Psoas muscle (tissue), 8 donors: ENCODE results near the gene SRD5A3. TPM values are rescaled to one million over a fixed set of nuclear protein-coding genes. Genes with fewer than 3 reads are reported as not detected.

Source experiments
- ATAC-seq, 4 donors: fragments of 200-7000 bp; cut with Tn5 transposase; one replicate each; pipeline ENCODE4 v1.9.1; 2020; ENCODE audit warnings: moderate library complexity in 3 of 4, mild to moderate bottlenecking in 2 of 4
- DNase-seq, 2 donors: peaks; one replicate each; pipeline ENCODE4 v3.0.0-alpha.2; 2020
- H3K27ac ChIP-seq: fragments of 200-600 bp; one replicate; pipeline ENCODE4 v1.8.0; 2022
- H3K27me3 ChIP-seq, 3 donors: fragments of 200-600 bp in 1 of 3; one replicate each; pipeline versions ENCODE4 v1.6.1 to v1.8.0; 2013 to 2022; ENCODE audit warnings: low read length in 2 of 3, mild to moderate bottlenecking in 2 of 3, moderate library complexity in 1 of 3; ENCODE audit not compliant: insufficient read depth in 3 of 3
- H3K36me3 ChIP-seq, 2 donors: fragments of 200-600 bp in 1 of 2; one replicate each; pipeline versions ENCODE4 v1.6.1 to v1.8.0; 2013 to 2022; ENCODE audit warnings: low read depth in 1 of 2, mild to moderate bottlenecking in 1 of 2, moderate library complexity in 1 of 2; ENCODE audit not compliant: insufficient read depth in 1 of 2
- H3K4me1 ChIP-seq: fragments of 200-600 bp; one replicate; pipeline ENCODE4 v1.8.0; 2022
- H3K4me3 ChIP-seq: fragments of 200-600 bp; one replicate; pipeline ENCODE4 v1.8.0; 2022; ENCODE audit warnings: mild to moderate bottlenecking
- H3K9me3 ChIP-seq: fragments of 200-600 bp; one replicate; pipeline ENCODE4 v1.8.0; 2022
- CTCF ChIP-seq: fragments of 200-600 bp; IDR thresholded peaks from one replicate; pipeline ENCODE4 v1.8.0; 2022; ENCODE audit warnings: antibody characterized with exemption
- WGBS, 3 donors: extraction: QIAGEN DNeasy Blood & Tissue Kit; methylation state at CpG; one replicate each; pipeline versions ENCODE4 v1.1.6 to v1.1.7; 2013; 5-methylcytosine and 5-hydroxymethylcytosine counted together
- intact Hi-C, 2 donors: fragments of 100-400 bp; cut with DNase I; formaldehyde crosslinking; loops; one replicate each; pipeline versions ENCODE4 v1.11.0 to v1.14.2; 2022
- polyA plus RNA-seq, 3 donors: library from polyadenylated mRNA; stranded (reverse); fragments of 200-250 nt; gene quantifications; one replicate each; pipeline ENCODE4 v1.2.3, GENCODE V29; 2013
- total RNA-seq, 4 donors: library from RNA; stranded (reverse); fragmentation: NEBNext Ultra II Directional in 2 of 4; extraction: Animal tissue kit (Norgen Biotek cat#: 25700) in 2 of 4; gene quantifications; one replicate each; pipeline versions ENCODE4 v1.2.1 to v1.2.4, GENCODE V29; 2021 to 2023
- donor health status: healthy with polysubstance abuse.
- donor health status: DM: no; HTN: no; CAD: no; lungs with moderate emphysema.
- donor health status: Bipolar disorder and iron deficiency.
- donor health status: healthy.
- donor health status: DM: yes; HTN: yes; CAD: no.
- donor health status: DM: no; HTN: no; CAD: no.
- donor health status: DM: no; HTN: no; CAD: no.
- donor health status: DM: yes; HTN: yes; CAD: no.

SRD5A3 gene
- total and polyA plus RNA-seq, 7 donors: 2.1 to 8.6 (median 4.0) TPM

GRCh38 chr4:55329012-55329411, 17.0 kb upstream of the SRD5A3 start:
- WGBS, 3 donors: 94 to 95% (median 94%) methylated on average over 2 of the region's 2 CpGs
- H3K9me3 ChIP-seq: no peaks in the 10 kb centered on the region
- DNase-seq: no peak
- TF ChIP-seq CTCF: no peak
- no peak overlapping the region for H3K4me3 ChIP-seq
- intact Hi-C loops: loop anchor here in 1 of 2 donors (10.0 kb wide), 1 partner anchor 324 kb away; no protein-coding TSS in a partner anchor
- ATAC-seq: no peak
- no peaks in the 10 kb centered on the region for H3K36me3 ChIP-seq
- no peak overlapping the region for H3K27ac ChIP-seq
- H3K27me3 ChIP-seq: no peaks in the 10 kb centered on the region
- H3K4me1 ChIP-seq: no peaks in the 10 kb centered on the region

GRCh38 chr4:55330241-55330640, 15.8 kb upstream of the SRD5A3 start:
- 63 to 70% (median 67%) methylated on average over 4 of the region's 4 CpGs for WGBS, 3 donors
- intact Hi-C loops: no loop called here
- Histone ChIP-seq H3K4me1 (no peaks in the 10 kb centered on the region), H3K27ac (no peak overlapping the region), H3K9me3 (no peaks in the 10 kb centered on the region), H3K4me3 (no peak overlapping the region), H3K36me3 (no peaks in the 10 kb centered on the region), H3K27me3 (no peaks in the 10 kb centered on the region)
- DNase-seq (no peak), ATAC-seq (no peak)
- no peak for TF ChIP-seq CTCF

GRCh38 chr4:55336138-55337034, 9.7 kb upstream of the SRD5A3 start:
- intact Hi-C loops: no loop called here
- Histone ChIP-seq H3K9me3 (no peaks in the 10 kb centered on the region), H3K4me1 (no peaks in the 10 kb centered on the region), H3K4me3 (no peak overlapping the region), H3K27ac (no peak overlapping the region), H3K27me3 (no peaks in the 10 kb centered on the region), H3K36me3 (no peaks in the 10 kb centered on the region)
- no peak for TF ChIP-seq CTCF
- no peak for ATAC-seq
- 77 to 83% (median 79%) methylated on average over 22 of the region's 22 CpGs for WGBS, 3 donors
- DNase-seq: no peak

GRCh38 chr4:55337944-55338343, 8.1 kb upstream of the SRD5A3 start:
- intact Hi-C loops: no loop called here
- no peaks in the 10 kb centered on the region for H3K4me1 ChIP-seq
- no peak overlapping the region for H3K4me3 ChIP-seq
- DNase-seq (no peak), ATAC-seq (no peak)
- no peaks in the 10 kb centered on the region for H3K27me3 ChIP-seq
- no peaks in the 10 kb centered on the region for H3K36me3 ChIP-seq
- no peak overlapping the region for H3K27ac ChIP-seq
- no peaks in the 10 kb centered on the region for H3K9me3 ChIP-seq
- TF ChIP-seq CTCF: no peak
